Ascending aorta (tissue), 2 donors: ENCODE data around the gene PTPRG. TPM values are rescaled to one million over a fixed set of nuclear protein-coding genes. Genes with fewer than 3 reads are reported as not detected.

Experiments used
- DNase-seq, 2 donors: peaks; one replicate each; pipeline ENCODE4 v3.0.0-alpha.2; 2019; ENCODE audit warnings: low spot score in 2 of 2
- H3K27ac ChIP-seq, 2 donors: fragments of 200-600 bp; sonication (generic); one replicate each; pipeline ENCODE4 v1.5.1; 2016 to 2017; ENCODE audit warnings: mild to moderate bottlenecking in 1 of 2
- H3K27me3 ChIP-seq: fragments of 200-600 bp; sonication (generic); one replicate; pipeline ENCODE4 v1.5.1; 2017
- H3K36me3 ChIP-seq, 2 donors: fragments of 200-600 bp; sonication (generic); one replicate each; pipeline ENCODE4 v1.5.1; 2016
- H3K4me1 ChIP-seq, 2 donors: fragments of 200-600 bp; sonication (generic); one replicate each; pipeline ENCODE4 v1.5.1; 2016 to 2017; ENCODE audit warnings: mild to moderate bottlenecking in 1 of 2
- H3K4me3 ChIP-seq, 2 donors: fragments of 200-600 bp; sonication (generic); one replicate each; pipeline ENCODE4 v1.5.1; 2016 to 2017; ENCODE audit warnings: mild to moderate bottlenecking in 1 of 2
- H3K9me3 ChIP-seq, 2 donors: fragments of 200-600 bp; sonication (generic); one replicate each; pipeline ENCODE4 v1.5.1; 2016
- CTCF ChIP-seq, 3 experiments: fragments of 200-600 bp in 2 of 3; fragments of 450-650 bp in 1 of 3; sonication (generic) in 2 of 3; IDR thresholded peaks; one replicate each; pipeline ENCODE4 v1.5.1; 2016 to 2019; ENCODE audit warnings: antibody characterized with exemption in 3 of 3, mild to moderate bottlenecking in 1 of 3, moderate library complexity in 1 of 3
- intact Hi-C: fragments of 100-400 bp; cut with DNase I; formaldehyde crosslinking; loops from one replicate; pipeline ENCODE4 v1.15.1; 2023
- total RNA-seq: library from RNA; depleted of rRNA; stranded (reverse); fragments of >200 nt; gene quantifications from one replicate; pipeline ENCODE4 v1.1.0, GENCODE V29; 2016

Gene PTPRG
- total RNA-seq, 1 donor from 2014 or later, result 129 TPM

GRCh38 chr3:62007036-62007435 lies 445.7 kb downstream of the PTPRG start:
- H3K4me1 ChIP-seq, result no peaks in the 10 kb centered on the region

GRCh38 chr3:62010989-62011388 lies 449.6 kb downstream of the PTPRG start:
- intact Hi-C loops, result no loop called here
- no peaks in the 10 kb centered on the region for H3K4me1 ChIP-seq
- DNase-seq, result no peak

More at GRCh38 chr3:62007036-62007435, 445.7 kb downstream of the PTPRG start:
- peaks cover 0 to 12% of the 10 kb centered on the region in 2 donors for H3K36me3 ChIP-seq
- H3K9me3 ChIP-seq, result no peaks in the 10 kb centered on the region
- no peak overlapping the region for H3K27ac ChIP-seq
- no peak for TF ChIP-seq CTCF (IDR thresholded peaks at IDR 0.05)
- H3K27me3 ChIP-seq, result no peaks in the 10 kb centered on the region
- DNase-seq, result no peak
- H3K4me3 ChIP-seq, result no peak overlapping the region
- intact Hi-C loops, result no loop called here

GRCh38 chr3:62011666-62012065 lies 450.3 kb downstream of the PTPRG start:
- Histone ChIP-seq H3K4me3 (no peak overlapping the region), H3K9me3 (no peaks in the 10 kb centered on the region), H3K27ac (no peak overlapping the region), H3K27me3 (no peaks in the 10 kb centered on the region), H3K4me1 (no peaks in the 10 kb centered on the region), H3K36me3 (peaks cover 0 to 5% of the 10 kb centered on the region in 2 donors)
- intact Hi-C loops, result no loop called here
- no peak for DNase-seq
- no peak for TF ChIP-seq CTCF (IDR thresholded peaks at IDR 0.05)

More at GRCh38 chr3:62010989-62011388, 449.6 kb downstream of the PTPRG start:
- Histone ChIP-seq H3K36me3 (peaks cover 0 to 5% of the 10 kb centered on the region in 2 donors), H3K27ac (no peak overlapping the region), H3K4me3 (no peak overlapping the region), H3K9me3 (no peaks in the 10 kb centered on the region), H3K27me3 (no peaks in the 10 kb centered on the region)
- TF ChIP-seq CTCF (IDR thresholded peaks at IDR 0.05), result no peak

- intact Hi-C loops, result no loop called here
- H3K27ac ChIP-seq, result no peak overlapping the region
- H3K36me3 ChIP-seq, result peaks cover 0 to 5% of the 10 kb centered on the region in 2 donors
- H3K9me3 ChIP-seq, result no peaks in the 10 kb centered on the region
- no peaks in the 10 kb centered on the region for H3K4me1 ChIP-seq
- no peak for TF ChIP-seq CTCF (IDR thresholded peaks at IDR 0.05)
- no peak for DNase-seq
- no peak overlapping the region for H3K4me3 ChIP-seq
- H3K27me3 ChIP-seq, result no peaks in the 10 kb centered on the region
Observed at GRCh38 chr3:62013951-62014350, 452.6 kb downstream of the PTPRG start.

GRCh38 chr3:62015111-62015510 lies 453.7 kb downstream of the PTPRG start:
- H3K27ac ChIP-seq, result no peak overlapping the region
- no peaks in the 10 kb centered on the region for H3K27me3 ChIP-seq
- H3K4me3 ChIP-seq, result no peak overlapping the region
- no peaks in the 10 kb centered on the region for H3K9me3 ChIP-seq
- no peaks in the 10 kb centered on the region for H3K36me3 ChIP-seq
- no peak for TF ChIP-seq CTCF (IDR thresholded peaks at IDR 0.05)
- H3K4me1 ChIP-seq, result no peaks in the 10 kb centered on the region
- DNase-seq, result no peak
- intact Hi-C loops, result no loop called here

GRCh38 chr3:62019906-62020305 lies 458.5 kb downstream of the PTPRG start:
- no peak for TF ChIP-seq CTCF (IDR thresholded peaks at IDR 0.05)
- Histone ChIP-seq H3K27ac (no peak overlapping the region), H3K4me1 (no peaks in the 10 kb centered on the region), H3K27me3 (no peaks in the 10 kb centered on the region), H3K36me3 (no peaks in the 10 kb centered on the region), H3K4me3 (no peak overlapping the region), H3K9me3 (no peaks in the 10 kb centered on the region)
- intact Hi-C loops, result no loop called here
- DNase-seq, result no peak
